ENCODE data around the gene CNPPD1. TPM values are rescaled to one million over a fixed set of nuclear protein-coding genes. Genes with fewer than 3 reads are reported as not detected.

CNPPD1 gene
- total RNA-seq, 3 donors from 2014 or later, result 90.4 to 138 (median 110) TPM

DNA sequence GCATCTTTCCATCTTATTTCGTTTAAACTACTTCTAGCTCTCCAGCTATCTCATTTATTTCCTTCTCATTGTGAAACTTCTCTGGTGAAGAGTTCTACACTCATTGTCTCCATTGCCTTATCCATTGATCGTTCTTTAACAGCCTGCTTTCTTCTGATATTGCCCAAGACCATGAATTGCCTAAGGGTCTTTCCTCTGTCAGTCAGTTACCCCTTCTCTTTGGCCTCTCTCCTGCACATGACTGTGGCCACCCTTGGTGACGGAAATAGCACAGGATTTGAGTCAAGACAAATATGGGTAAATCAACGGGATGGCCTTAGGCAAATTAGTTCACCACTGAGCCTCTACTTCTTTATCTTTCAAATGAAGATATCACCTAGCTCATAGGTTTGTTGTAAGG lies 42.7 kb downstream of the CNPPD1 start:
- no peak for ATAC-seq
- H3K36me3 ChIP-seq (ENCODE audit: low read depth), result no peaks in the 10 kb centered on the region
- no peak for TF ChIP-seq CTCF (IDR thresholded peaks at IDR 0.05)
- H3K9me3 ChIP-seq, result no peaks in the 10 kb centered on the region
- no peak overlapping the region for H3K4me3 ChIP-seq
- intact Hi-C loops (cut with DNase I, micrococcal nuclease), result no loop called here
- no peaks in the 10 kb centered on the region for H3K4me1 ChIP-seq (ENCODE audit: low read depth)
- DNase-seq, result no peak

GRCh38 chr2:219131744-219132143 lies 45.0 kb downstream of the CNPPD1 start:
- Histone ChIP-seq H3K9me3 (no peaks in the 10 kb centered on the region), H3K4me3 (no peak overlapping the region), H3K4me1 (ENCODE audit: low read depth) (no peaks in the 10 kb centered on the region), H3K36me3 (ENCODE audit: low read depth) (no peaks in the 10 kb centered on the region)
- no peak for DNase-seq
- ATAC-seq, result no peak
- intact Hi-C loops (cut with DNase I, micrococcal nuclease), result no loop called here
- TF ChIP-seq CTCF (IDR thresholded peaks at IDR 0.05), result no peak

DNA sequence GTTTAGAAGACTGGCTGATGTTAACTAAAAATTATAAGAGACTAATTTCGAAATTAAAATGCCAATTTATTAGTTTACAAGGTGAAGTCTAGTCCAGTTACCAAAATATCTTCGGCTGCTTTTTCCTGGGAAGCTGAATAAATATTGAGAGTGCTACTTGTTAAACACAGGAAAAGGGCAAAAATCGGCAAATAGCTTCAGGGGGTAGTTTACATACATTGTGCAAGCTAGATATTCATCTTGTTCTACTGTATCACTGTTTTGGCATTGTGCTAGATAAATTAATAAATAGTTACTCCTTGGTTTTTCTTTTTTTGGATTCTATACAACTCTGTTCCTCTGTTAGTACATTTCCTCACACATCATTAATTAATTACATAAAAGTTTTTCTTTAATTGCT lies 45.4 kb downstream of the CNPPD1 start:
- Histone ChIP-seq H3K36me3 (ENCODE audit: low read depth) (no peaks in the 10 kb centered on the region), H3K4me1 (ENCODE audit: low read depth) (no peaks in the 10 kb centered on the region), H3K4me3 (no peak overlapping the region), H3K9me3 (no peaks in the 10 kb centered on the region)
- ATAC-seq, result no peak
- intact Hi-C loops (cut with DNase I, micrococcal nuclease), result no loop called here
- no peak for TF ChIP-seq CTCF (IDR thresholded peaks at IDR 0.05)
- no peak for DNase-seq

DNA sequence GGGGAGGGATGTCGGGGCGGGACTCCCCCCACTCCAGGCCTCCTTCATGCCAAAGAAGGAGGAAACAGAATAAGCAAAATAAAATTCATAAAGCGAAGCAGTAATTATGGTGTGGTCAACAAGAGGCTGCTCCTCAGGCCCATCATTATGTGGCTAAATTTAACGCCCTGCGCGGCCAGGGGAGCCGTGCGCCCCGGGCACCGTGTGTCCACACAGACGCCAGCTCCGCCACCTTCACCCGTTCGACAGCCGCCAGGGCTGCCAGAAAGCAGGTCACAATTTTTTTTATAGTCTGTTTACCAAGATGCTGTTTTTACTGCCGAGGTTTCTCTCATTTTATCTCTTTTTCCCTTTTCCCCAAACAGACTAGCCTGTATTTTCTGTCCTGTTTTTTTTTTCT lies 47.1 kb downstream of the CNPPD1 start:
- Histone ChIP-seq H3K36me3 (ENCODE audit: low read depth) (no peaks in the 10 kb centered on the region), H3K4me3 (no peak overlapping the region), H3K9me3 (no peaks in the 10 kb centered on the region), H3K4me1 (ENCODE audit: low read depth) (peaks cover 10% of the 10 kb centered on the region)
- no peak for ATAC-seq
- intact Hi-C loops (cut with DNase I, micrococcal nuclease), result no loop called here
- no peak for DNase-seq
- no peak for TF ChIP-seq CTCF (IDR thresholded peaks at IDR 0.05)

- Histone ChIP-seq H3K36me3 (ENCODE audit: low read depth) (no peaks in the 10 kb centered on the region), H3K9me3 (no peaks in the 10 kb centered on the region), H3K4me3 (no peak overlapping the region), H3K4me1 (ENCODE audit: low read depth) (peaks cover 15% of the 10 kb centered on the region)
- no peak for TF ChIP-seq CTCF (IDR thresholded peaks at IDR 0.05)
- intact Hi-C loops (cut with DNase I, micrococcal nuclease), result no loop called here
- no peak for ATAC-seq
- DNase-seq, result no peak
Observed at GRCh38 chr2:219128396-219128795, 48.3 kb downstream of the CNPPD1 start.

DNA sequence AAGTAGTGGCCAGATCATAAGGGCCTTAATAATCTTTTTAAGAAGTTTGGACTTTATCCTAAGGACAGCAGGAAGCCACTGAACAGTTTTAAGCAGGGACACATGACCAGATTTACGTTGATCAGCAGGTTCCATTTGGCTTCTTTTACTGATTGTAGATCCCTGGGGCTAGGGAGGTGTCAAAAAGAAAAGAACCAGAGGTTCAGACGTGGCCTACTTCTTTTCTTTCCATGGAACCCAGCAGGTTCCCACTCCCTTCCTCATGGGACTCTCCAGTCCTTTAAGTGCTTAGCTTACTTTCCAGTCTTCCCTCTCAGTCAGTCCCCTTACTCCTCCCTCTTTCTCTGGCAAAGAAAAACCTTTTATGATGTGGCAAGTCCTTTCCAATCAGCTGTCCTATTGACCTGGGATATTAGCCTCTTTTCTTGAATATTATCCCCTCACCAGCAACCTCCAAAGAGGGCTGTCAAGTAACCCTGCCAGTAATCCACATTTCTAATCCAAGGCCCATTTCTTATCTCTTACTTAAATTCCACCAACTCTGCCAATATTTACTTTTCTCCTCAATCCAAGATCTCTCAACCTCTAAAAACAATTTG lies 49.6 kb downstream of the CNPPD1 start:
- H3K9me3 ChIP-seq, result no peaks in the 10 kb centered on the region
- TF ChIP-seq CTCF (IDR thresholded peaks at IDR 0.05), result no peak
- H3K36me3 ChIP-seq (ENCODE audit: low read depth), result no peaks in the 10 kb centered on the region
- H3K4me3 ChIP-seq, result no peak overlapping the region
- DNase-seq (no peak), ATAC-seq (no peak)
- peaks cover 27% of the 10 kb centered on the region for H3K4me1 ChIP-seq (ENCODE audit: low read depth)
- intact Hi-C loops (cut with DNase I, micrococcal nuclease), result no loop called here

Measured in mucosa of descending colon (tissue), 3 donors.